Ovary (tissue), 3 donors: Measurements from ENCODE around the gene AFF3.

Experiments used
- POLR2A ChIP-seq: fragments of 450-650 bp; IDR thresholded peaks from one replicate; pipeline ENCODE4 v1.6.1; 2017; ENCODE audit warnings: antibody characterized with exemption, mild to moderate bottlenecking, moderate library complexity
- TF ChIP-seq, protein P1 (sequence below), 3 donors: fragments of 450-650 bp in 2 of 3; fragments of 200-600 bp in 1 of 3; IDR thresholded peaks; one replicate each; pipeline versions ENCODE4 v1.5.1 to v1.8.0; 2016 to 2022; ENCODE audit warnings: antibody characterized with exemption in 3 of 3, mild to moderate bottlenecking in 1 of 3
- donor health status: DM: no; HTN: no; CAD: no.

DNA sequence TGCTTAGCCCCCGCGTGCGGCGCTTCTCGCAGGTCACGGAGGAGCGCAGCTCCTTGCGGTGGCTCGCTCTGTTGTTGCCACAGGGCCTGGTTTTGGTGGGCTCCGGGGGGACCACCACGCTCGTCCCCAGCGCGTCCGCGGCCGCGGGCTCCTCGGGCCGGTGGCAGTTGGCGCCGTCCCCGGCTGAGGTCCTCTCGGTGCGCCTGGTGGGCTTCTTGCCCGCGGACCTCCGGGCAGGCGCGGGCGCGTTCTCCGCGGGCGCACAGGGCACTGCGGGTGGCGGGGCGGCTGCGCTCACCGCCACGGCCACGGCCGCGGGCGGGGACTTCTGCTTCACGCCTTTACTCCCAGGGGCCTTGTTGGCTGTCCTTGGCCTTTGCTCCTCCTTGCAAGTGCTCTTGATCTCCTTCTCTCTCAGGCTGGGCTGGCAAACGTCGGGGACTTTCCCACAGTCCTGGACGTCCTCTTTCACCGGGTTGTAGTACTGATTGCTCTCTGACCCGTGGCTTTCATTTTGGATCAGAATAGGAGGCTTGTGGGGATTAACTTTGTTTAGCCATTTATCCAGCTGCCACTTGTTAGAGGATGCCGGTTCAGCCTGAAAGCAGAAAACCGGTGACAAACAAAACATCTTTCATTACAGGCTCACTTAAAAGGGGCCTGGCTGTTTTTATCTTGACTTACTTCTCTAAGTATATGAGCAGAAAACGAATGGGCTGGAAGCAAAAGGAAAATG is 548.5 kb downstream of the AFF3 start:
- TF ChIP-seq, protein P1, sequence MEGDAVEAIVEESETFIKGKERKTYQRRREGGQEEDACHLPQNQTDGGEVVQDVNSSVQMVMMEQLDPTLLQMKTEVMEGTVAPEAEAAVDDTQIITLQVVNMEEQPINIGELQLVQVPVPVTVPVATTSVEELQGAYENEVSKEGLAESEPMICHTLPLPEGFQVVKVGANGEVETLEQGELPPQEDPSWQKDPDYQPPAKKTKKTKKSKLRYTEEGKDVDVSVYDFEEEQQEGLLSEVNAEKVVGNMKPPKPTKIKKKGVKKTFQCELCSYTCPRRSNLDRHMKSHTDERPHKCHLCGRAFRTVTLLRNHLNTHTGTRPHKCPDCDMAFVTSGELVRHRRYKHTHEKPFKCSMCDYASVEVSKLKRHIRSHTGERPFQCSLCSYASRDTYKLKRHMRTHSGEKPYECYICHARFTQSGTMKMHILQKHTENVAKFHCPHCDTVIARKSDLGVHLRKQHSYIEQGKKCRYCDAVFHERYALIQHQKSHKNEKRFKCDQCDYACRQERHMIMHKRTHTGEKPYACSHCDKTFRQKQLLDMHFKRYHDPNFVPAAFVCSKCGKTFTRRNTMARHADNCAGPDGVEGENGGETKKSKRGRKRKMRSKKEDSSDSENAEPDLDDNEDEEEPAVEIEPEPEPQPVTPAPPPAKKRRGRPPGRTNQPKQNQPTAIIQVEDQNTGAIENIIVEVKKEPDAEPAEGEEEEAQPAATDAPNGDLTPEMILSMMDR (IDR thresholded peaks at IDR 0.05) = no peak
- no peak for TF ChIP-seq POLR2A
